GM18868 (cell line): ENCODE results near the gene SS18.
A peak's percentile ranks its signal among the peaks of the same experiment; 100 is the strongest.
"Not testable (repeated sequence)": the region's sequence is repeated elsewhere in the genome, so short reads cannot be mapped to it uniquely, and the experiment has no call there.

ENCODE experiments used
- ATAC-seq: cut with Tn5 transposase; IDR thresholded peaks from one replicate; pipeline ENCODE4 v1.9.1; 2021; ENCODE audit warnings: mild to moderate bottlenecking, moderate library complexity; ENCODE audit not compliant: unreplicated experiment

Gene SS18

GRCh38 chr18:26090130-26091046 lies at the start of gene SS18:
SS18 (minus strand) TSS chr18:26090613; CDS start chr18:26090569, 44 bp downstream.
- peak; percentile 78 for ATAC-seq

GRCh38 chr18:26135548-26135947 lies 45.1 kb upstream of the SS18 start:
- ATAC-seq: no peak

- no peak for ATAC-seq
Observed at GRCh38 chr18:26134107-26134506, 43.7 kb upstream of the SS18 start.

GRCh38 chr18:26133652-26134051 lies 43.2 kb upstream of the SS18 start, which contains the start of gene PSMA8:
PSMA8 (plus strand) TSS chr18:26133869; CDS start chr18:26133966, 97 bp downstream.
- ATAC-seq: no peak

- ATAC-seq: not testable (repeated sequence)
Observed at GRCh38 chr18:26128192-26128591, 37.8 kb upstream of the SS18 start.

GRCh38 chr18:26127786-26128185 lies 37.4 kb upstream of the SS18 start:
- no peak for ATAC-seq

GRCh38 chr18:26121994-26122393 lies 31.6 kb upstream of the SS18 start:
- ATAC-seq: not testable (repeated sequence)

- no peak for ATAC-seq
Observed at GRCh38 chr18:26121476-26121875, 31.1 kb upstream of the SS18 start.

- no peak for ATAC-seq
Observed at GRCh38 chr18:26119246-26119645, 28.8 kb upstream of the SS18 start.

- no peak for ATAC-seq
Observed at GRCh38 chr18:26104035-26104434, 13.6 kb upstream of the SS18 start.

GRCh38 chr18:26103579-26103978 lies 13.2 kb upstream of the SS18 start:
- ATAC-seq: no peak

- ATAC-seq: no peak
Observed at GRCh38 chr18:26097563-26097962, 7.2 kb upstream of the SS18 start.

- no peak for ATAC-seq
Observed at GRCh38 chr18:26096852-26097251, 6.4 kb upstream of the SS18 start.

GRCh38 chr18:26091047-26091630 lies 726 bp upstream of the SS18 start:
- peak; percentile 38 for ATAC-seq

GRCh38 chr18:26089293-26090129 lies 902 bp downstream of the SS18 start:
- ATAC-seq: no peak

- ATAC-seq: no peak
Observed at GRCh38 chr18:26088487-26088886, 1.9 kb downstream of the SS18 start.

GRCh38 chr18:26086959-26087358 lies 3.5 kb downstream of the SS18 start:
- peak; percentile 16 for ATAC-seq

GRCh38 chr18:26085056-26085455 lies 5.4 kb downstream of the SS18 start:
- no peak for ATAC-seq

- ATAC-seq: no peak
Observed at GRCh38 chr18:26083099-26083498, 7.3 kb downstream of the SS18 start.

- ATAC-seq: no peak
Observed at GRCh38 chr18:26082475-26082874, 7.9 kb downstream of the SS18 start.

- peak; percentile 81 for ATAC-seq
Observed at GRCh38 chr18:26074246-26074645, 16.2 kb downstream of the SS18 start.
